Endothelial cell of umbilical vein (primary cell): Measurements from ENCODE around the gene GANC. TPM values are rescaled to one million over a fixed set of nuclear protein-coding genes. Genes with fewer than 3 reads are reported as not detected.

Experiments used
- Bru-seq: library from RNA; stranded (reverse); fragments of 400-500 nt; gene quantifications from one replicate; lab custom pipeline; 2021; lab: Mats Ljungman, UMichigan
- BruChase-seq, 2 experiments: library from RNA; stranded (reverse); fragments of 400-500 nt; gene quantifications; one replicate each; lab custom pipeline; 2021; lab: Mats Ljungman, UMichigan
- BruUV-seq: library from RNA; stranded (reverse); fragments of 400-500 nt; replicated peaks from 2 replicates; lab custom pipeline; 2021; lab: Mats Ljungman, UMichigan
- CTCF ChIA-PET: fragments of 300-600, 350-600 bp; sonication (Branson Sonifier 250); formaldehyde crosslinking; loops from one replicate; lab custom pipeline; 2021; ENCODE audit warnings: antibody characterized with exemption, inconsistent platforms; lab: Charles Lee
- POLR2A ChIA-PET: fragments of 300-600, 350-600 bp; sonication (Branson Sonifier 250); formaldehyde crosslinking; loops from one replicate; lab custom pipeline; 2021; ENCODE audit warnings: antibody characterized with exemption, inconsistent platforms; lab: Charles Lee
- DNase-seq: peaks from one replicate; pipeline ENCODE4 v3.0.0-alpha.2; 2011; ENCODE audit warnings: low read depth, low spot score
- FAIRE-seq: peaks from 2 replicates; lab custom pipeline; 2011; peaks lifted over from hg19 to GRCh38; lab: Jason Lieb, UNC
- H2AFZ ChIP-seq: 2 replicates; pipeline ENCODE4 v1.6.0; 2012; ENCODE audit warnings: low read depth, low read length, control low read depth, inconsistent platforms
- H3K27ac ChIP-seq: 2 replicates; pipeline ENCODE4 v1.5.1; 2011; ENCODE audit warnings: low read depth, mild to moderate bottlenecking, control low read depth, low read length, moderate library complexity; ENCODE audit not compliant: insufficient read depth
- H3K27me3 ChIP-seq, 2 experiments: 2 replicates each; pipeline versions ENCODE4 v1.6.0 to v1.6.1; 2011; ENCODE audit warnings: low read length in 2 of 2, mixed read lengths in 1 of 2; ENCODE audit not compliant: control insufficient read depth in 2 of 2, insufficient read depth in 2 of 2
- H3K36me3 ChIP-seq, 2 experiments: 2 replicates in 1 of 2; 3 replicates in 1 of 2; pipeline ENCODE4 v1.5.1; 2011; ENCODE audit warnings: low read length in 2 of 2, mild to moderate bottlenecking in 1 of 2, moderate library complexity in 1 of 2; ENCODE audit not compliant: control insufficient read depth in 2 of 2, insufficient read depth in 2 of 2; ENCODE audit errors: extremely low read depth in 1 of 2
- H3K4me1 ChIP-seq: 3 replicates; pipeline ENCODE4 v1.5.1; 2011; ENCODE audit warnings: mild to moderate bottlenecking, low read length; ENCODE audit not compliant: control insufficient read depth, insufficient read depth; ENCODE audit errors: extremely low read depth
- H3K4me2 ChIP-seq: 2 replicates; pipeline ENCODE4 v1.6.1; 2011; ENCODE audit warnings: low read length, control low read depth, mixed read lengths; ENCODE audit not compliant: insufficient read depth
- H3K4me3 ChIP-seq, 3 experiments: fragments of 200-600 bp in 1 of 3; sonication (generic), shearing (Covaris generic) in 1 of 3; replicated peaks in 1 of 3; 2 replicates each; pipeline ENCODE4 v1.5.1; 2011 to 2016; ENCODE audit warnings: control low read depth in 3 of 3, low read length in 3 of 3, mild to moderate bottlenecking in 2 of 3, inconsistent platforms in 1 of 3, low read depth in 1 of 3, moderate library complexity in 1 of 3; ENCODE audit not compliant: insufficient read depth in 1 of 3
- H3K79me2 ChIP-seq: 2 replicates; pipeline ENCODE4 v1.6.0; 2012; ENCODE audit warnings: low read length, inconsistent platforms; ENCODE audit not compliant: control insufficient read depth, insufficient read depth
- H3K9ac ChIP-seq: replicated peaks from 2 replicates; pipeline ENCODE3; 2011; ENCODE audit warnings: low read length, control low read depth; ENCODE audit not compliant: insufficient read depth; ENCODE audit errors: extremely low read depth
- H3K9me1 ChIP-seq: replicated peaks from 3 replicates; pipeline ENCODE4 v1.6.0; 2011; ENCODE audit warnings: mild to moderate bottlenecking, low read length; ENCODE audit not compliant: control insufficient read depth, insufficient read depth; ENCODE audit errors: extremely low read depth
- H3K9me3 ChIP-seq: replicated peaks from 2 replicates; pipeline ENCODE4 v1.5.1; 2012; ENCODE audit warnings: low read length, inconsistent platforms; ENCODE audit not compliant: control insufficient read depth, insufficient read depth
- H4K20me1 ChIP-seq: replicated peaks from 2 replicates; pipeline ENCODE3; 2011; ENCODE audit warnings: mild to moderate bottlenecking, low read length; ENCODE audit not compliant: control insufficient read depth, insufficient read depth; ENCODE audit errors: extremely low read depth
- EZH2 ChIP-seq: IDR thresholded peaks from 2 replicates; pipeline ENCODE4 v1.6.1; 2012; ENCODE audit warnings: borderline replicate concordance, low read depth, mild to moderate bottlenecking, moderate library complexity, low read length, inconsistent platforms; ENCODE audit not compliant: severe bottlenecking
- FOS ChIP-seq: IDR thresholded peaks from 2 replicates; pipeline ENCODE4 v1.6.1; 2011; ENCODE audit warnings: mild to moderate bottlenecking, low read length, moderate library complexity, borderline replicate concordance; ENCODE audit not compliant: insufficient read depth
- GATA2 ChIP-seq: IDR thresholded peaks from 2 replicates; pipeline ENCODE4 v1.7.0; 2011; ENCODE audit warnings: low read depth, mild to moderate bottlenecking, moderate library complexity, mixed read lengths, low read length; ENCODE audit not compliant: insufficient read length, insufficient read depth
- JUN ChIP-seq: IDR thresholded peaks from 2 replicates; pipeline ENCODE4 v1.6.1; 2011; ENCODE audit warnings: borderline replicate concordance, low read depth; ENCODE audit not compliant: insufficient read length, insufficient read depth
- MYC ChIP-seq: IDR thresholded peaks from one replicate; pipeline ENCODE4 v1.6.1; 2011; ENCODE audit warnings: mild to moderate bottlenecking, low read depth, low read length
- POLR2A ChIP-seq: IDR thresholded peaks from 2 replicates; pipeline ENCODE4 v1.6.1; 2012; ENCODE audit warnings: low read depth, mild to moderate bottlenecking, control low read depth, low read length
- POLR2AphosphoS5 ChIP-seq: IDR thresholded peaks from 2 replicates; pipeline ENCODE4 v1.6.1; 2012; ENCODE audit warnings: low read depth, mild to moderate bottlenecking, control low read depth, low read length, moderate library complexity; ENCODE audit not compliant: insufficient read depth
- dilution Hi-C: fragments of 300-500 bp; cut with MboI; formaldehyde crosslinking; loops from one replicate; pipeline ENCODE4 v1.15.0; 2019; ENCODE audit warnings: low sequenced_read_pairs; ENCODE audit not compliant: extremely low pct_ligation_motif_present
- intact Hi-C: fragments of 100-400 bp; cut with micrococcal nuclease; formaldehyde crosslinking; loops from one replicate; pipeline ENCODE4 v1.10.0; 2022
- long read RNA-seq: library from polyadenylated mRNA; stranded (forward); transcript quantifications from one replicate; pipeline ENCODE4 v2.0.0, GENCODE V29; 2021
- polyA minus RNA-seq, 3 experiments: library from RNA; depleted of rRNA, polyadenylated mRNA; stranded (reverse); fragments of >200 nt; gene quantifications; 1 replicate in 1 of 3; 2 replicates in 2 of 3; pipeline ENCODE4 v1.2.3, GENCODE V29; 2011
- polyA plus RNA-seq, 4 experiments: library from polyadenylated mRNA; depleted of rRNA in 3 of 4; stranded (reverse) in 3 of 4; unstranded in 1 of 4; fragments of >200 nt; gene quantifications; 2 replicates each; pipeline versions ENCODE4 v1.2.1 to v1.2.3, GENCODE V29; 2011 to 2012; ENCODE audit warnings: missing spikeins in 1 of 4
- total RNA-seq: library from RNA; stranded (reverse); gene quantifications from 2 replicates; pipeline ENCODE4 v1.2.3, GENCODE V29; 2021
- TF ChIP-seq, protein P1 (sequence below), 2 donors: IDR thresholded peaks; 1 replicate in 1 of 2; 2 replicates in 1 of 2; pipeline ENCODE4 v1.5.1; 2011; ENCODE audit warnings: low read length in 2 of 2, mild to moderate bottlenecking in 2 of 2, moderate library complexity in 2 of 2, control low read depth in 1 of 2, inconsistent platforms in 1 of 2, low read depth in 1 of 2; ENCODE audit not compliant: insufficient read depth in 1 of 2; ENCODE audit errors: extremely low read depth in 1 of 2
- TF ChIP-seq, protein P2 (sequence below): IDR thresholded peaks from 2 replicates; pipeline ENCODE4 v1.6.1; 2011; ENCODE audit not compliant: insufficient read depth, insufficient read length

The GANC gene
- total RNA-seq (17.8 and 20.0 TPM in 2 replicates), polyA plus RNA-seq (8.5 and 8.7 TPM in 2 replicates), polyA minus RNA-seq (12.6 and 18.4 TPM in 2 replicates), Bru-seq, nascent RNA (percentile 51 among the genes with signal in this experiment), BruChase-seq, experiment 1, labeled RNA remaining after a 6-hour chase (percentile 45 among the genes with signal in this experiment), BruChase-seq, experiment 2, labeled RNA remaining after a 2-hour chase (percentile 50 among the genes with signal in this experiment)
- 7.2 and 8.7 TPM in 2 replicates for polyA plus RNA-seq (2011; cell fraction: cytosol; rRNA removed)
- 27.3 and 28.4 TPM in 2 replicates for polyA plus RNA-seq (2011; cell fraction: nucleus; rRNA removed)
- polyA plus RNA-seq (2012), result 12.7 and 15.8 TPM in 2 replicates
- 12.3 TPM for polyA minus RNA-seq (2011; cell fraction: cytosol; rRNA and poly(A)+ RNA removed)
- polyA minus RNA-seq (2011; cell fraction: nucleus; rRNA and poly(A)+ RNA removed), result 24.9 and 32.0 TPM in 2 replicates
- long read RNA-seq, full-length matches to known transcripts, result 6 of 15 reads
- long read RNA-seq, partial matches to known transcripts, result 1 of 15 reads
- long read RNA-seq, other reads (novel, unspliced or antisense), result 8 of 15 reads

DNA sequence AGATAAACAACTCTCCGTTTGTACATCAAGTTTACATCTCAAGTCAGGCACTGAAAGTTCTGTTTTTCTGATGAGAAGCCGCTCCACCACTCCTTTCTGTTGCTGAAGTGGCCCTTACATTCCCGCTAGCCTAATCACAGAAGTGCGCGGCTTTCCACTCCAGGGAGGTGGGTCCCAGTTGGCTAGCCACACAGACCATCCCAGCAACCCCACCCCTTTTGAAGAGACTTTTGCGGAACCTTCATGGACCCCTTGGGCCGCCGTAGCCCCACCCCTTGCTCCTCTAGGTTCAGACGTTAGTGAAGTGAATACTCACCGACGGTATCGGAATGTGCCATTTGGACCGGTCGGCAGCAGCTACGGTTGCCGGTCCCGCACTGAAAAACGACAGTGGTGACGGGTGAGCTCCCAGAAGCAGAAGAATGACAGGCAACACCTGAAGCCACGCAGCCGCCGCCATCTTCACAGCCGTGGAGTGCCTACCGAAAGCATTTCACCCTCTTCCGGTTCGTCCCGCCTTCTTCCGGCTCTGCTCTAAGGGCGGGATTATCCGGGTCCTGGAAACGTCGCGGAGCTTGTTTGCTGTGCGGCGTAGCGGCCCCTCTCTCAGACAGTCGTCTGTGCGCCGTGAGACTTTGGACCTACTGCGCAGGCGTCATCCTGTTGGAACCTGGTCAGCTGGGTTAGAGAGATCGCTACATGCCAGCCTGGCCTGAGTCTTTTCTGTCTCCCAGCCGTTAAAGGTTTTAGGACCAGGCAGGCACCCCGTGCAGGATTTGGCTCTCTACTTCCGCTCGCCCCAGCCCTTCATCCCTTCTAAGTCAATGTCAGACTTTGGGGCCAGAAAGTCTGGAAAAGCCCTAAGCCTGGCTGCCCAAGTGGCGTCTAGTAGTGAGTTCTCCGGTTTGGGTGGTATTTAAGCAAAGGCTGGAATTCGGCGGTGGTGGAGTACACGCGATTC lies at the start of gene GANC, which contains the start of gene TMEM87A:
TSS of gene GANC (plus strand) at position 263 of the 961 bp plus-strand sequence. CDS start 1,281 bp downstream, outside the sequence.
TSS of gene TMEM87A (minus strand) at position 495 of the 961 bp plus-strand sequence. CDS start at position 460, 35 bp downstream.
- H2AFZ ChIP-seq, result peak within 1 kb of the TSS; percentile 95
- no peaks in the 10 kb centered on the region for H3K9me3 ChIP-seq
- peak within 1 kb of the TSS; percentile 89 for H3K27ac ChIP-seq
- no peaks in the 10 kb centered on the region for H3K27me3 ChIP-seq
- TF ChIP-seq, protein P1, sequence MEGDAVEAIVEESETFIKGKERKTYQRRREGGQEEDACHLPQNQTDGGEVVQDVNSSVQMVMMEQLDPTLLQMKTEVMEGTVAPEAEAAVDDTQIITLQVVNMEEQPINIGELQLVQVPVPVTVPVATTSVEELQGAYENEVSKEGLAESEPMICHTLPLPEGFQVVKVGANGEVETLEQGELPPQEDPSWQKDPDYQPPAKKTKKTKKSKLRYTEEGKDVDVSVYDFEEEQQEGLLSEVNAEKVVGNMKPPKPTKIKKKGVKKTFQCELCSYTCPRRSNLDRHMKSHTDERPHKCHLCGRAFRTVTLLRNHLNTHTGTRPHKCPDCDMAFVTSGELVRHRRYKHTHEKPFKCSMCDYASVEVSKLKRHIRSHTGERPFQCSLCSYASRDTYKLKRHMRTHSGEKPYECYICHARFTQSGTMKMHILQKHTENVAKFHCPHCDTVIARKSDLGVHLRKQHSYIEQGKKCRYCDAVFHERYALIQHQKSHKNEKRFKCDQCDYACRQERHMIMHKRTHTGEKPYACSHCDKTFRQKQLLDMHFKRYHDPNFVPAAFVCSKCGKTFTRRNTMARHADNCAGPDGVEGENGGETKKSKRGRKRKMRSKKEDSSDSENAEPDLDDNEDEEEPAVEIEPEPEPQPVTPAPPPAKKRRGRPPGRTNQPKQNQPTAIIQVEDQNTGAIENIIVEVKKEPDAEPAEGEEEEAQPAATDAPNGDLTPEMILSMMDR (IDR thresholded peaks at IDR 0.05; ENCODE audit: extremely low read depth in 1 of 2, insufficient read depth in 1 of 2, low read depth in 1 of 2, low read length in 2 of 2), result no peak
- no peak for TF ChIP-seq JUN
- no peak for TF ChIP-seq FOS
- TF ChIP-seq POLR2A, result peak; percentile 94
- peak; percentile 87 for TF ChIP-seq POLR2AphosphoS5
- TF ChIP-seq GATA2, result no peak
- peak; percentile 21 for TF ChIP-seq MYC
- TF ChIP-seq, protein P2, sequence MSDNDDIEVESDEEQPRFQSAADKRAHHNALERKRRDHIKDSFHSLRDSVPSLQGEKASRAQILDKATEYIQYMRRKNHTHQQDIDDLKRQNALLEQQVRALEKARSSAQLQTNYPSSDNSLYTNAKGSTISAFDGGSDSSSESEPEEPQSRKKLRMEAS, result no peak
- no peak for TF ChIP-seq EZH2
- intact Hi-C loops, result loop anchor here (1.0 to 5.0 kb wide), 4 partner anchors 112 to 377 kb away; partner anchors contain the start of gene ZNF106
- H3K79me2 ChIP-seq, result peaks cover 51% of the 10 kb centered on the region
- peak within 1 kb of the TSS; percentile 100 for H3K4me2 ChIP-seq
- H3K9ac ChIP-seq, result peak within 1 kb of the TSS; percentile 90
- CTCF ChIA-PET, result interaction anchor here (1.0 to 1.6 kb wide), 2 partner anchors 14 to 112 kb away, joined by 3 to 7 read pairs; no protein-coding TSS in a partner anchor
- POLR2A ChIA-PET, result interaction anchor here (0.6 to 1.0 kb wide), 3 partner anchors 9 to 334 kb away, joined by 3 to 8 read pairs (median 3); partner anchors contain the start of gene ZNF106
- peak; percentile 99 for DNase-seq
- dilution Hi-C loops, result no loop called here
- H3K36me3 ChIP-seq, result peaks cover 0 to 2% of the 10 kb centered on the region in 2 experiments
- TSS peak; percentile 59 for BruUV-seq
- H3K4me1 ChIP-seq, result peaks cover 41% of the 10 kb centered on the region
- FAIRE-seq, result peak; percentile 94
- no peaks in the 10 kb centered on the region for H4K20me1 ChIP-seq
- H3K4me3 ChIP-seq, result peak within 1 kb of the TSS; percentile 84 to 97 (median 96)
- no peaks in the 10 kb centered on the region for H3K9me1 ChIP-seq
